ENCODE measurements around the gene PHGDH. TPM values are rescaled to one million over a fixed set of nuclear protein-coding genes. Genes with fewer than 3 reads are reported as not detected.

The PHGDH gene
- total and polyA plus RNA-seq, 2 of the 13 experiments (the other 11 are each of a cell fraction or from before 2014, with no cell fraction given) = 95.8 to 133 TPM

DNA sequence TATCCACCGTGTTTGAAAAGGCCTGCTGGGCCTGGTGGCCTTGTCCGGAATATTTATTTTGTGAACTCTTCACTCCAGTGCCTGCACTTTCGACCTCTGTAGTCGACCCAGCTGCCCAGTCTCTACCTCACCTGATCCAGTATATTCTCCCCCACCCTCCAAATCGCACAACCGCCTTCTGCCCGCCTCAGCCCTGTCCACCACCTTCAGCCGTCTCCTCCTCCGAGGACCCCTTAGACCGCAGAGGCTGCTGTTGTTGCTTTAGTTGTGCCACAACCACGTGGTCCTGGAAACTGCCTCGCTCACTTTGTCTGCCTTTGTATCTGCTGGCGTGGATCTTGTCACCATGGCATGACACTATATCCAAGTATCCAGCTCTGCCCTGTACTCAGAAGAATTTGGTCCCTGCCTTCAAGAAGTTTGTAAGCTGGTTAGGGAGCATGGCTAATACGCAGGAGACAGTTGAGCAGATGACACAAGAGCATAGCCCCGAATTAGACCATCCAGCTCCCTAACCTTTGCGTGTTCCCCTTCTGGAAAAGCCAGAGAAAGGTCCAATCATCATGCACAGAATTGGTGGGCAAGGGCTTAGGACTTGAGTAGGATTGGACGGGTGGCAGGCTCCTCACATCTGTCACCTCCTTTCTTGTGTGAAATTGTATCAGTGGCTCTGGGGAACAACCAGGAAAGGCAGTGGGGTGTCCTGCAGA is 1.5 kb downstream of the PHGDH start (continued):
- TF ChIP-seq ZNF704 (CRISPR knock-in tag; IDR thresholded peaks at IDR 0.05; ENCODE audit: borderline replicate concordance) (no peak), NONO (IDR thresholded peaks at IDR 0.05) (no peak), NONO (CRISPR knock-in tag; conservative IDR thresholded peaks at IDR 0.05) (no peak), CBX1 (IDR thresholded peaks at IDR 0.05; ENCODE audit: low read depth) (no peak), SALL1 (CRISPR knock-in tag; IDR thresholded peaks at IDR 0.05) (no peak; the same call in 1 of the 2 replicates), SMAD1 (CRISPR knock-in tag; IDR thresholded peaks at IDR 0.05; ENCODE audit: borderline replicate concordance, low read depth) (no peak), ZNF335 (CRISPR knock-in tag; IDR thresholded peaks at IDR 0.05) (no peak), FOXJ3 (CRISPR knock-in tag; IDR thresholded peaks at IDR 0.05; ENCODE audit: borderline replicate concordance) (no peak), AFF4 (CRISPR knock-in tag; IDR thresholded peaks at IDR 0.05) (no peak), ZNF501 (CRISPR knock-in tag; IDR thresholded peaks at IDR 0.05) (no peak), HNF4G (IDR thresholded peaks at IDR 0.05; ENCODE audit: borderline replicate concordance, low read depth, low read length) (no peak), HNF4G (CRISPR knock-in tag; IDR thresholded peaks at IDR 0.05; ENCODE audit: borderline replicate concordance, low read depth) (no peak), NFRKB (IDR thresholded peaks at IDR 0.05) (no peak), ZNF274 (CRISPR knock-in tag; IDR thresholded peaks at IDR 0.05) (no peak), ZFP36 (IDR thresholded peaks at IDR 0.05; ENCODE audit: borderline replicate concordance, low read depth, low read length, partially characterized antibody) (no peak), RFX5 (IDR thresholded peaks at IDR 0.05; ENCODE audit: low read depth, low read length) (no peak), ASH2L (IDR thresholded peaks at IDR 0.05; ENCODE audit: insufficient read length, low read depth, low read length) (no peak), NFKB2 (CRISPR knock-in tag; IDR thresholded peaks at IDR 0.05; ENCODE audit: borderline replicate concordance) (no peak)
- TF ChIP-seq, protein P1, sequence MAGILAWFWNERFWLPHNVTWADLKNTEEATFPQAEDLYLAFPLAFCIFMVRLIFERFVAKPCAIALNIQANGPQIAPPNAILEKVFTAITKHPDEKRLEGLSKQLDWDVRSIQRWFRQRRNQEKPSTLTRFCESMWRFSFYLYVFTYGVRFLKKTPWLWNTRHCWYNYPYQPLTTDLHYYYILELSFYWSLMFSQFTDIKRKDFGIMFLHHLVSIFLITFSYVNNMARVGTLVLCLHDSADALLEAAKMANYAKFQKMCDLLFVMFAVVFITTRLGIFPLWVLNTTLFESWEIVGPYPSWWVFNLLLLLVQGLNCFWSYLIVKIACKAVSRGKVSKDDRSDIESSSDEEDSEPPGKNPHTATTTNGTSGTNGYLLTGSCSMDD (CRISPR knock-in tag; IDR thresholded peaks at IDR 0.05) = no peak
- TF ChIP-seq, protein P2, sequence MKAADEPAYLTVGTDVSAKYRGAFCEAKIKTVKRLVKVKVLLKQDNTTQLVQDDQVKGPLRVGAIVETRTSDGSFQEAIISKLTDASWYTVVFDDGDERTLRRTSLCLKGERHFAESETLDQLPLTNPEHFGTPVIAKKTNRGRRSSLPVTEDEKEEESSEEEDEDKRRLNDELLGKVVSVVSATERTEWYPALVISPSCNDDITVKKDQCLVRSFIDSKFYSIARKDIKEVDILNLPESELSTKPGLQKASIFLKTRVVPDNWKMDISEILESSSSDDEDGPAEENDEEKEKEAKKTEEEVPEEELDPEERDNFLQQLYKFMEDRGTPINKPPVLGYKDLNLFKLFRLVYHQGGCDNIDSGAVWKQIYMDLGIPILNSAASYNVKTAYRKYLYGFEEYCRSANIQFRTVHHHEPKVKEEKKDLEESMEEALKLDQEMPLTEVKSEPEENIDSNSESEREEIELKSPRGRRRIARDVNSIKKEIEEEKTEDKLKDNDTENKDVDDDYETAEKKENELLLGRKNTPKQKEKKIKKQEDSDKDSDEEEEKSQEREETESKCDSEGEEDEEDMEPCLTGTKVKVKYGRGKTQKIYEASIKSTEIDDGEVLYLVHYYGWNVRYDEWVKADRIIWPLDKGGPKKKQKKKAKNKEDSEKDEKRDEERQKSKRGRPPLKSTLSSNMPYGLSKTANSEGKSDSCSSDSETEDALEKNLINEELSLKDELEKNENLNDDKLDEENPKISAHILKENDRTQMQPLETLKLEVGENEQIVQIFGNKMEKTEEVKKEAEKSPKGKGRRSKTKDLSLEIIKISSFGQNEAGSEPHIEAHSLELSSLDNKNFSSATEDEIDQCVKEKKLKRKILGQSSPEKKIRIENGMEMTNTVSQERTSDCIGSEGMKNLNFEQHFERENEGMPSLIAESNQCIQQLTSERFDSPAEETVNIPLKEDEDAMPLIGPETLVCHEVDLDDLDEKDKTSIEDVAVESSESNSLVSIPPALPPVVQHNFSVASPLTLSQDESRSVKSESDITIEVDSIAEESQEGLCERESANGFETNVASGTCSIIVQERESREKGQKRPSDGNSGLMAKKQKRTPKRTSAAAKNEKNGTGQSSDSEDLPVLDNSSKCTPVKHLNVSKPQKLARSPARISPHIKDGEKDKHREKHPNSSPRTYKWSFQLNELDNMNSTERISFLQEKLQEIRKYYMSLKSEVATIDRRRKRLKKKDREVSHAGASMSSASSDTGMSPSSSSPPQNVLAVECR (CRISPR knock-in tag; IDR thresholded peaks at IDR 0.05; ENCODE audit: borderline replicate concordance) = 0 out of 2 replicates have a peak, but pooled peaks have one; percentile 11

All from HepG2 (cell line).